Muscle layer of colon (tissue), 2 donors: Measurements from ENCODE around the gene OGFR.
A peak's percentile ranks its signal among the peaks of the same experiment; 100 is the strongest.

Experiments used
- H3K27ac ChIP-seq: one replicate; pipeline ENCODE4 v1.7.0; 2013; ENCODE audit warnings: low read depth, mild to moderate bottlenecking, low read length, moderate library complexity
- H3K27me3 ChIP-seq, 2 donors: one replicate each; pipeline ENCODE4 v1.7.0; 2013; ENCODE audit warnings: low read length in 2 of 2, mild to moderate bottlenecking in 2 of 2; ENCODE audit not compliant: insufficient read depth in 2 of 2, control insufficient read depth in 1 of 2
- H3K36me3 ChIP-seq: one replicate; pipeline ENCODE4 v1.7.0; 2013; ENCODE audit warnings: mild to moderate bottlenecking, low read length; ENCODE audit not compliant: insufficient read depth
- H3K4me1 ChIP-seq: one replicate; pipeline ENCODE4 v1.7.0; 2013; ENCODE audit warnings: mild to moderate bottlenecking, low read length; ENCODE audit not compliant: insufficient read depth
- H3K4me3 ChIP-seq, 2 donors: one replicate each; pipeline ENCODE4 v1.7.0; 2013; ENCODE audit warnings: low read length in 2 of 2, low read depth in 1 of 2, mild to moderate bottlenecking in 1 of 2, moderate library complexity in 1 of 2
- H3K9ac ChIP-seq: one replicate; pipeline ENCODE4 v1.7.0; 2013; ENCODE audit warnings: low read length
- H3K9me3 ChIP-seq: one replicate; pipeline ENCODE4 v1.7.0; 2013; ENCODE audit warnings: mild to moderate bottlenecking, low read length
- donor health status: abdominal sarcoma.
- donor health status: Adenocarcinoma of cecum.

Gene OGFR

GRCh38 chr20:62856931-62857619 lies 52.4 kb downstream of the OGFR start:
- H3K36me3 ChIP-seq = peaks cover 20% of the 10 kb centered on the region
- no peaks in the 10 kb centered on the region for H3K9me3 ChIP-seq
- peaks cover 15% of the 10 kb centered on the region for H3K4me1 ChIP-seq
- H3K4me3 ChIP-seq = no peak overlapping the region
- H3K27me3 ChIP-seq = peaks cover 0 to 5% of the 10 kb centered on the region in 2 donors
- no peak overlapping the region for H3K9ac ChIP-seq
- no peak overlapping the region for H3K27ac ChIP-seq

GRCh38 chr20:62858058-62858830 lies 53.6 kb downstream of the OGFR start:
- no peak overlapping the region for H3K27ac ChIP-seq

GRCh38 chr20:62859721-62860120 lies 55.1 kb downstream of the OGFR start:
- H3K9ac ChIP-seq = no peak overlapping the region
- peaks cover 0 to 5% of the 10 kb centered on the region in 2 donors for H3K27me3 ChIP-seq
- H3K27ac ChIP-seq = no peak overlapping the region
- H3K4me3 ChIP-seq = no peak overlapping the region
- no peaks in the 10 kb centered on the region for H3K9me3 ChIP-seq
- H3K4me1 ChIP-seq = peaks cover 15% of the 10 kb centered on the region
- peaks cover 11% of the 10 kb centered on the region for H3K36me3 ChIP-seq

More at GRCh38 chr20:62858058-62858830, 53.6 kb downstream of the OGFR start:
- H3K9ac ChIP-seq = no peak overlapping the region
- peaks cover 15% of the 10 kb centered on the region for H3K4me1 ChIP-seq
- peaks cover 0 to 5% of the 10 kb centered on the region in 2 donors for H3K27me3 ChIP-seq
- H3K36me3 ChIP-seq = peaks cover 11% of the 10 kb centered on the region
- H3K9me3 ChIP-seq = no peaks in the 10 kb centered on the region
- no peak overlapping the region for H3K4me3 ChIP-seq

- Histone ChIP-seq H3K4me3 (peak overlapping the region in 1 of 2 donors; percentile 41), H3K9me3 (no peaks in the 10 kb centered on the region), H3K27ac (peak overlapping the region; percentile 44), H3K36me3 (peaks cover 11% of the 10 kb centered on the region), H3K9ac (no peak overlapping the region), H3K4me1 (peaks cover 15% of the 10 kb centered on the region), H3K27me3 (peaks cover 0 to 5% of the 10 kb centered on the region in 2 donors)
Measured at GRCh38 chr20:62860391-62860923, 55.8 kb downstream of the OGFR start.

- no peaks in the 10 kb centered on the region for H3K9me3 ChIP-seq
- H3K27ac ChIP-seq = no peak overlapping the region
- H3K36me3 ChIP-seq = peaks cover 11% of the 10 kb centered on the region
- peaks cover 0 to 5% of the 10 kb centered on the region in 2 donors for H3K27me3 ChIP-seq
- peaks cover 15% of the 10 kb centered on the region for H3K4me1 ChIP-seq
- no peak overlapping the region for H3K9ac ChIP-seq
- no peak overlapping the region for H3K4me3 ChIP-seq
Measured at GRCh38 chr20:62860924-62861691, 56.5 kb downstream of the OGFR start.

- Histone ChIP-seq H3K9ac (no peak within 1 kb of the TSS), H3K9me3 (no peaks in the 10 kb centered on the region), H3K4me1 (peaks cover 15% of the 10 kb centered on the region), H3K4me3 (peak within 1 kb of the TSS in 1 of 2 donors; percentile 41), H3K36me3 (peaks cover 8% of the 10 kb centered on the region), H3K27ac (no peak within 1 kb of the TSS), H3K27me3 (peaks cover 0 to 5% of the 10 kb centered on the region in 2 donors)
Measured at GRCh38 chr20:62861726-62862336, 57.2 kb downstream of the OGFR start, which contains the start of gene TCFL5. Gene TCFL5, minus strand, starts transcription at chr20:62861822. Its CDS starts 152 bp downstream, at chr20:62861670.
